Right lobe of liver (tissue), 5 donors: ENCODE measurements around the gene MIPEP. TPM values are rescaled to one million over a fixed set of nuclear protein-coding genes. Genes with fewer than 3 reads are reported as not detected.

Source experiments
- small RNA-seq, 2 experiments: library from RNA; depleted of rRNA; stranded (forward); fragments of <200 nt; gene quantifications; one replicate each; pipeline ENCODE3, GENCODE V24; 2016
- total RNA-seq, 6 experiments: library from RNA; depleted of rRNA in 2 of 6; stranded (reverse); fragments of >200 nt in 2 of 6; fragmentation: NEBNext Ultra II Directional in 3 of 6; extraction: Animal tissue kit (Norgen Biotek cat#: 25700) in 3 of 6; gene quantifications; one replicate each; pipeline versions ENCODE4 v1.1.0 to v1.2.4, GENCODE V29; 2016 to 2023
- donor health status: DM: no; HTN: no; CAD: no.
- donor health status: DM: no; HTN: no; CAD: no.
- donor health status: DM: no; HTN: yes; CAD: no.
- donor health status: DM: no; HTN: yes; CAD: no.

Gene MIPEP
- total RNA-seq, 6 experiments from 2014 or later: 8.2 to 15.2 (median 11.8) TPM

Small RNA genes lying within 50 kb of the gene (small RNA-seq; reads per million reads assigned to genes)
- gene MTCO3P2: 0 reads per million in 2 experiments

Other genes with a start within 250 kb of the MIPEP start
- under 1 TPM in 3 of 6 experiments, not detected in 3; 0.18 to 0.42 (median 0.22) TPM for gene C1QTNF9B, start 8.1 kb upstream of the MIPEP start, total RNA-seq